A549 (cell line): Measurements from ENCODE around the gene DRD2.

Source experiments
- TF ChIP-seq, protein P1 (sequence below): fragments of >200 bp; sonication (Bioruptor Twin); formaldehyde crosslinking; IDR thresholded peaks from 3 replicates; pipeline ENCODE4 v1.5.1; 2016
- TF ChIP-seq, protein P2 (sequence below): fragments of 200-600 bp; sonication (generic); IDR thresholded peaks from 2 replicates; pipeline ENCODE4 v1.6.1; 2016; ENCODE audit warnings: antibody characterized with exemption, mild to moderate bottlenecking, moderate library complexity

DNA sequence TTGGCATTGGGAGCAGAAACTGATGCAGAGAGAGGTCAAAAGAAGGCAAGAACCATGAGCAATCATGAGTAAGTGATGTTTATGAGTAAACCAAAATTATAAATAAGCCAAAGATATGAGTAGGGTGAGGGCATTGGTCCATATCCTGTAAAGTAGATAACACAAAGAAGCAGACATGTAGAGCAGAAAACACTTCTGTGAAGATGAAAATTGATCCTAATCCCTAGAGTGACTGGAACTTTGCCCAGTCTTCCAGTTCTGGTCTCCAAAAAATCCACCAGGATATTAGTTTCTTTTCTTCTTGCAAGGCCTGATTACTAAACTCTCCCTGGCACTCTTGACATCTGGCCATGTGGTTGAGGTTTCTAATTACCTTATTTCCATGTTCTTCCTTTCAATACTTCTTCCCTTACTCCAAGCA, 13.7 kb upstream of the DRD2 start:
- TF ChIP-seq, protein P1, sequence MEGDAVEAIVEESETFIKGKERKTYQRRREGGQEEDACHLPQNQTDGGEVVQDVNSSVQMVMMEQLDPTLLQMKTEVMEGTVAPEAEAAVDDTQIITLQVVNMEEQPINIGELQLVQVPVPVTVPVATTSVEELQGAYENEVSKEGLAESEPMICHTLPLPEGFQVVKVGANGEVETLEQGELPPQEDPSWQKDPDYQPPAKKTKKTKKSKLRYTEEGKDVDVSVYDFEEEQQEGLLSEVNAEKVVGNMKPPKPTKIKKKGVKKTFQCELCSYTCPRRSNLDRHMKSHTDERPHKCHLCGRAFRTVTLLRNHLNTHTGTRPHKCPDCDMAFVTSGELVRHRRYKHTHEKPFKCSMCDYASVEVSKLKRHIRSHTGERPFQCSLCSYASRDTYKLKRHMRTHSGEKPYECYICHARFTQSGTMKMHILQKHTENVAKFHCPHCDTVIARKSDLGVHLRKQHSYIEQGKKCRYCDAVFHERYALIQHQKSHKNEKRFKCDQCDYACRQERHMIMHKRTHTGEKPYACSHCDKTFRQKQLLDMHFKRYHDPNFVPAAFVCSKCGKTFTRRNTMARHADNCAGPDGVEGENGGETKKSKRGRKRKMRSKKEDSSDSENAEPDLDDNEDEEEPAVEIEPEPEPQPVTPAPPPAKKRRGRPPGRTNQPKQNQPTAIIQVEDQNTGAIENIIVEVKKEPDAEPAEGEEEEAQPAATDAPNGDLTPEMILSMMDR = no peak
- TF ChIP-seq, protein P2, sequence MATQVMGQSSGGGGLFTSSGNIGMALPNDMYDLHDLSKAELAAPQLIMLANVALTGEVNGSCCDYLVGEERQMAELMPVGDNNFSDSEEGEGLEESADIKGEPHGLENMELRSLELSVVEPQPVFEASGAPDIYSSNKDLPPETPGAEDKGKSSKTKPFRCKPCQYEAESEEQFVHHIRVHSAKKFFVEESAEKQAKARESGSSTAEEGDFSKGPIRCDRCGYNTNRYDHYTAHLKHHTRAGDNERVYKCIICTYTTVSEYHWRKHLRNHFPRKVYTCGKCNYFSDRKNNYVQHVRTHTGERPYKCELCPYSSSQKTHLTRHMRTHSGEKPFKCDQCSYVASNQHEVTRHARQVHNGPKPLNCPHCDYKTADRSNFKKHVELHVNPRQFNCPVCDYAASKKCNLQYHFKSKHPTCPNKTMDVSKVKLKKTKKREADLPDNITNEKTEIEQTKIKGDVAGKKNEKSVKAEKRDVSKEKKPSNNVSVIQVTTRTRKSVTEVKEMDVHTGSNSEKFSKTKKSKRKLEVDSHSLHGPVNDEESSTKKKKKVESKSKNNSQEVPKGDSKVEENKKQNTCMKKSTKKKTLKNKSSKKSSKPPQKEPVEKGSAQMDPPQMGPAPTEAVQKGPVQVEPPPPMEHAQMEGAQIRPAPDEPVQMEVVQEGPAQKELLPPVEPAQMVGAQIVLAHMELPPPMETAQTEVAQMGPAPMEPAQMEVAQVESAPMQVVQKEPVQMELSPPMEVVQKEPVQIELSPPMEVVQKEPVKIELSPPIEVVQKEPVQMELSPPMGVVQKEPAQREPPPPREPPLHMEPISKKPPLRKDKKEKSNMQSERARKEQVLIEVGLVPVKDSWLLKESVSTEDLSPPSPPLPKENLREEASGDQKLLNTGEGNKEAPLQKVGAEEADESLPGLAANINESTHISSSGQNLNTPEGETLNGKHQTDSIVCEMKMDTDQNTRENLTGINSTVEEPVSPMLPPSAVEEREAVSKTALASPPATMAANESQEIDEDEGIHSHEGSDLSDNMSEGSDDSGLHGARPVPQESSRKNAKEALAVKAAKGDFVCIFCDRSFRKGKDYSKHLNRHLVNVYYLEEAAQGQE = no peak
